ENCODE data around the gene SIGLEC6.

The SIGLEC6 gene

GRCh38 chr19:51548213-51548651 is 16.8 kb upstream of the SIGLEC6 start:
- DNase-seq, result no peak

- no peak for DNase-seq
Measured at GRCh38 chr19:51547397-51548212, 16.1 kb upstream of the SIGLEC6 start.

GRCh38 chr19:51546650-51547396 is 15.4 kb upstream of the SIGLEC6 start:
- no peak for DNase-seq

- DNase-seq, result no peak
Measured at GRCh38 chr19:51546107-51546649, 14.7 kb upstream of the SIGLEC6 start.

GRCh38 chr19:51544038-51544437 is 12.6 kb upstream of the SIGLEC6 start:
- no peak for DNase-seq

GRCh38 chr19:51542699-51543098 is 11.2 kb upstream of the SIGLEC6 start:
- DNase-seq, result no peak

GRCh38 chr19:51541458-51542357 is 10.2 kb upstream of the SIGLEC6 start:
- no peak for DNase-seq

- no peak for DNase-seq
Measured at GRCh38 chr19:51539821-51540366, 8.4 kb upstream of the SIGLEC6 start.

GRCh38 chr19:51535535-51535934 is 4.1 kb upstream of the SIGLEC6 start:
- DNase-seq, result no peak

GRCh38 chr19:51530616-51531015 is 854 bp downstream of the SIGLEC6 start:
- DNase-seq, result no peak

GRCh38 chr19:51529301-51529700 is 2.2 kb downstream of the SIGLEC6 start:
- DNase-seq, result no peak

- DNase-seq, result no peak
Measured at GRCh38 chr19:51525651-51526050, 5.8 kb downstream of the SIGLEC6 start.

- peak; percentile 76 for DNase-seq
Measured at GRCh38 chr19:51524666-51525264, 6.7 kb downstream of the SIGLEC6 start.

- no peak for DNase-seq
Measured at GRCh38 chr19:51521781-51522180, 9.7 kb downstream of the SIGLEC6 start.

- no peak for DNase-seq
Measured at GRCh38 chr19:51521357-51521756, 10.1 kb downstream of the SIGLEC6 start.

- no peak for DNase-seq
Measured at GRCh38 chr19:51520728-51521127, 10.7 kb downstream of the SIGLEC6 start.

- DNase-seq, result peak; percentile 43
Measured at GRCh38 chr19:51514866-51515481, 16.5 kb downstream of the SIGLEC6 start.

GRCh38 chr19:51513968-51514367 is 17.5 kb downstream of the SIGLEC6 start:
- no peak for DNase-seq

GRCh38 chr19:51511353-51511752 is 20.1 kb downstream of the SIGLEC6 start:
- no peak for DNase-seq

- DNase-seq, result no peak
Measured at GRCh38 chr19:51509823-51510660, 21.4 kb downstream of the SIGLEC6 start.

All from DMS79 treated with DMSO at 0.1 percent for 48 hours (cell line).